Daoy (cell line): ENCODE results near the gene SLF1. TPM values are rescaled to one million over a fixed set of nuclear protein-coding genes. Genes with fewer than 3 reads are reported as not detected.

Source experiments
- DNase-seq: peaks from one replicate; pipeline ENCODE4 v3.0.0-alpha.2; 2015; ENCODE audit warnings: low read depth
- total RNA-seq: library from RNA; depleted of rRNA; stranded (reverse); fragments of >200 nt; shearing (Covaris generic); gene quantifications from 2 replicates; pipeline ENCODE4 v1.2.3, GENCODE V29; 2014

SLF1 gene
- total RNA-seq, 1 experiment from 2014 or later, result 21.6 TPM

GRCh38 chr5:94661086-94661485, 42.6 kb downstream of the SLF1 start:
- DNase-seq, result no peak

GRCh38 chr5:94667937-94668336, 49.5 kb downstream of the SLF1 start:
- DNase-seq, result no peak

GRCh38 chr5:94670726-94671125, 52.3 kb downstream of the SLF1 start:
- no peak for DNase-seq

GRCh38 chr5:94672746-94673145, 54.3 kb downstream of the SLF1 start:
- no peak for DNase-seq

- DNase-seq, result no peak
Observed at GRCh38 chr5:94674490-94675382, 56.3 kb downstream of the SLF1 start.

- DNase-seq, result no peak
Observed at GRCh38 chr5:94675965-94676618, 57.6 kb downstream of the SLF1 start.

GRCh38 chr5:94682814-94683520, 64.5 kb downstream of the SLF1 start:
- no peak for DNase-seq

GRCh38 chr5:94689908-94690307, 71.4 kb downstream of the SLF1 start:
- no peak for DNase-seq

- no peak for DNase-seq
Observed at GRCh38 chr5:94690778-94691177, 72.3 kb downstream of the SLF1 start.

- DNase-seq, result no peak
Observed at GRCh38 chr5:94691291-94691690, 72.8 kb downstream of the SLF1 start.

GRCh38 chr5:94691949-94692348, 73.5 kb downstream of the SLF1 start:
- DNase-seq, result peak; percentile 31

GRCh38 chr5:94692581-94692980, 74.1 kb downstream of the SLF1 start:
- no peak for DNase-seq

- peak; percentile 60 for DNase-seq
Observed at GRCh38 chr5:94693043-94693822, 74.8 kb downstream of the SLF1 start.

- no peak for DNase-seq
Observed at GRCh38 chr5:94693845-94694370, 75.4 kb downstream of the SLF1 start.

GRCh38 chr5:94694671-94695070, 76.2 kb downstream of the SLF1 start:
- DNase-seq, result no peak

GRCh38 chr5:94698197-94698596, 79.7 kb downstream of the SLF1 start:
- no peak for DNase-seq

- no peak for DNase-seq
Observed at GRCh38 chr5:94699562-94699961, 81.1 kb downstream of the SLF1 start.

GRCh38 chr5:94700592-94700991, 82.1 kb downstream of the SLF1 start:
- DNase-seq, result no peak

- no peak for DNase-seq
Observed at GRCh38 chr5:94702729-94703128, 84.3 kb downstream of the SLF1 start.

GRCh38 chr5:94705427-94705826, 87.0 kb downstream of the SLF1 start:
- DNase-seq, result no peak

GRCh38 chr5:94707359-94707758, 88.9 kb downstream of the SLF1 start:
- DNase-seq, result no peak

- DNase-seq, result no peak
Observed at GRCh38 chr5:94709277-94709676, 90.8 kb downstream of the SLF1 start.
